ENCODE measurements around the gene ATG2B.

ATG2B gene

DNA sequence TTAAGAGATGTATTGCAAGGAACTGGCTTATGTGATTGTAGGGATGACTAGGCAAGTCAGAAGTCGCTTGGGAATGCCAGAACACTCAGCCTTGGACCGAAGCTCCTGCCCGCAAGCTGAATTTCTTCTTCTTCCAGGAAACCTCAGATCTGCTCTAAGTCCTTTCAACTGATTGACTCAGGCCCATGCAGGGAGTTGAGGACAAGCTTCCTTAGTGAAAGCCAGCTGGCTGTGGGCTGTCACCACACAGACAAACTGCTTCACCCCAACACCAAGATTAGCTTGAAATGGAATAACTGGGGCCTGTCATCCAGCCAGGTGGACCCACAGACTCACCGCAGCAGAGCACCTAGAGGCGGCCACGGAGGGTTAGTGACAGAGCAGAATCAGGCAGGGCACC lies 133.8 kb downstream of the ATG2B start:
- Histone ChIP-seq H3K36me3 (ENCODE audit: control insufficient read depth, insufficient read depth, low read length) (no peaks in the 10 kb centered on the region), H3K27me3 (ENCODE audit: control insufficient read depth, insufficient read depth, low read length) (no peaks in the 10 kb centered on the region), H3K9me3 (ENCODE audit: control insufficient read depth, insufficient read depth, low read length) (no peaks in the 10 kb centered on the region), H3K4me3 (ENCODE audit: low read depth, low read length) (no peak overlapping the region), H3K4me1 (ENCODE audit: control insufficient read depth, insufficient read depth, low read length) (peaks cover 3% of the 10 kb centered on the region), H3K9ac (ENCODE audit: low read depth, low read length) (no peak overlapping the region)
